Right lobe of liver (tissue), 4 donors: ENCODE results near the gene P2RY13.

Experiments
- POLR2A ChIP-seq: fragments of 450-650 bp; IDR thresholded peaks from one replicate; pipeline ENCODE4 v1.6.1; 2017; ENCODE audit warnings: antibody characterized with exemption, mild to moderate bottlenecking
- TF ChIP-seq, protein P1 (sequence below), 4 donors: fragments of 200-600 bp in 3 of 4; fragments of 450-650 bp in 1 of 4; IDR thresholded peaks; one replicate each; pipeline versions ENCODE4 v1.5.1 to v1.8.0; 2016 to 2022; ENCODE audit warnings: antibody characterized with exemption in 4 of 4, mild to moderate bottlenecking in 2 of 4
- donor health status: DM: no; HTN: no; CAD: no.
- donor health status: DM: no; HTN: no; CAD: no.
- donor health status: DM: no; HTN: yes; CAD: no.

DNA sequence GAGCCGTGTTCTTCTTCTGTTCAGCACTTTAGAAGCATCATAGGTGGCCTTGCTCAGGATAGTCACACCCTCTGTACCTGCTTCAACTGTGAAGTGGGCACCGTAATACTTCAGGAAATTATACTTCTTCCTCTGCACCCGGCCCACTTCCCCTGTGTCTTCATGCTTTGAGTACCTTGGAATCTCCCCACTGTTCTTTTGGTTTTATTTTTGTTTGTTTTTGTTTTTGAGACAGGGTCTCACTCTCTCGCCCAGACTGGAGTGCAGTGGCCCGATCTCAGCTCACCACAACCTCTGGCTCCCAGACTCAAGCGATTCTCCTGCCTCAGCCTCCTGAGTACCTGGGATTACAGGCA is 52.7 kb downstream of the P2RY13 start:
- TF ChIP-seq, protein P1, sequence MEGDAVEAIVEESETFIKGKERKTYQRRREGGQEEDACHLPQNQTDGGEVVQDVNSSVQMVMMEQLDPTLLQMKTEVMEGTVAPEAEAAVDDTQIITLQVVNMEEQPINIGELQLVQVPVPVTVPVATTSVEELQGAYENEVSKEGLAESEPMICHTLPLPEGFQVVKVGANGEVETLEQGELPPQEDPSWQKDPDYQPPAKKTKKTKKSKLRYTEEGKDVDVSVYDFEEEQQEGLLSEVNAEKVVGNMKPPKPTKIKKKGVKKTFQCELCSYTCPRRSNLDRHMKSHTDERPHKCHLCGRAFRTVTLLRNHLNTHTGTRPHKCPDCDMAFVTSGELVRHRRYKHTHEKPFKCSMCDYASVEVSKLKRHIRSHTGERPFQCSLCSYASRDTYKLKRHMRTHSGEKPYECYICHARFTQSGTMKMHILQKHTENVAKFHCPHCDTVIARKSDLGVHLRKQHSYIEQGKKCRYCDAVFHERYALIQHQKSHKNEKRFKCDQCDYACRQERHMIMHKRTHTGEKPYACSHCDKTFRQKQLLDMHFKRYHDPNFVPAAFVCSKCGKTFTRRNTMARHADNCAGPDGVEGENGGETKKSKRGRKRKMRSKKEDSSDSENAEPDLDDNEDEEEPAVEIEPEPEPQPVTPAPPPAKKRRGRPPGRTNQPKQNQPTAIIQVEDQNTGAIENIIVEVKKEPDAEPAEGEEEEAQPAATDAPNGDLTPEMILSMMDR (IDR thresholded peaks at IDR 0.05) = no peak
- TF ChIP-seq POLR2A = no peak
